Neural progenitor cell (in vitro differentiated cells): Measurements from ENCODE around the gene F7.

Experiments
- EZH2phosphoT487 ChIP-seq: fragments of 200-600 bp; sonication (generic); IDR thresholded peaks from 2 replicates; pipeline ENCODE4 v1.6.1; 2017; ENCODE audit warnings: antibody characterized with exemption
- TF ChIP-seq, protein P1 (sequence below): fragments of 200-600 bp; sonication (generic); IDR thresholded peaks from 2 replicates; pipeline ENCODE4 v1.5.1; 2017; ENCODE audit warnings: antibody characterized with exemption, mild to moderate bottlenecking

DNA sequence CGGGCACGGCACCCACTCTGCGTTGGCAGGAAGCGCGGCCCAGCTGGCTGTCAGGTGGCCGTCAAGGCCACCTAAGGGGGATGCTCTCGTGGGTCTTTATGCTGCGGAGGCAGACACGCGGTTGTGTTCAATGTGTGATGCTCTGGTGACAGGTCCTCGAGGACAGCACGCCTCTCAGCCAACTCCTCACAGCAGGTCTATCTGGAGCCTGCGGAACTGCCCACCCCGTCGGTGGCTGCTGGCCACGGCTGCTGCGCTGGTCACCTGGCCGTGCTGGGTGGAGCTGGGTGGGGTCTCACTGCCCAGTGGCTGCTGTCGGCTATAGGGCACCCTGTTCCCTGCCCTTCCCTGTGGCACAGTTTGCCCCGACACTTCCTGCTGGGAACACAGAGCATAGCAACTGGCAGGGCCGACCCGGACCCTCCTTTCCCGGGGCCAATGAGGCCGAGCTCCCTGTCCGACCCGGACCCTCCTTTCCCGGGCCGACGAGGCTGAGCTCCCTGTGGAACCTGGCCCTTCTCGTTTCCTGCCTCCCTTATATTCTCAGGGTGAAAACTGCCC is 14.3 kb upstream of the F7 start:
- TF ChIP-seq, protein P1, sequence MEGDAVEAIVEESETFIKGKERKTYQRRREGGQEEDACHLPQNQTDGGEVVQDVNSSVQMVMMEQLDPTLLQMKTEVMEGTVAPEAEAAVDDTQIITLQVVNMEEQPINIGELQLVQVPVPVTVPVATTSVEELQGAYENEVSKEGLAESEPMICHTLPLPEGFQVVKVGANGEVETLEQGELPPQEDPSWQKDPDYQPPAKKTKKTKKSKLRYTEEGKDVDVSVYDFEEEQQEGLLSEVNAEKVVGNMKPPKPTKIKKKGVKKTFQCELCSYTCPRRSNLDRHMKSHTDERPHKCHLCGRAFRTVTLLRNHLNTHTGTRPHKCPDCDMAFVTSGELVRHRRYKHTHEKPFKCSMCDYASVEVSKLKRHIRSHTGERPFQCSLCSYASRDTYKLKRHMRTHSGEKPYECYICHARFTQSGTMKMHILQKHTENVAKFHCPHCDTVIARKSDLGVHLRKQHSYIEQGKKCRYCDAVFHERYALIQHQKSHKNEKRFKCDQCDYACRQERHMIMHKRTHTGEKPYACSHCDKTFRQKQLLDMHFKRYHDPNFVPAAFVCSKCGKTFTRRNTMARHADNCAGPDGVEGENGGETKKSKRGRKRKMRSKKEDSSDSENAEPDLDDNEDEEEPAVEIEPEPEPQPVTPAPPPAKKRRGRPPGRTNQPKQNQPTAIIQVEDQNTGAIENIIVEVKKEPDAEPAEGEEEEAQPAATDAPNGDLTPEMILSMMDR, result no peak
- TF ChIP-seq EZH2phosphoT487, result no peak
